Chondrocyte (in vitro differentiated cells): ENCODE data around the gene IQSEC3. TPM values are rescaled to one million over a fixed set of nuclear protein-coding genes. Genes with fewer than 3 reads are reported as not detected.

Experiments used
- DNase-seq: peaks from one replicate; pipeline ENCODE4 v3.0.0; 2021; ENCODE audit warnings: mixed read lengths, low spot score
- H3K27ac Mint-ChIP-seq: one replicate; pipeline ENCODE4 v1.8.0; 2021; ENCODE audit warnings: mild to moderate bottlenecking, moderate library complexity, mixed read lengths; ENCODE audit not compliant: unreplicated experiment
- H3K27me3 Mint-ChIP-seq: 2 replicates; pipeline ENCODE4 v1.8.0; 2021; ENCODE audit warnings: low read depth, mixed read lengths
- H3K36me3 Mint-ChIP-seq: 2 replicates; pipeline ENCODE4 v1.8.0; 2021; ENCODE audit warnings: low read depth, mixed read lengths
- H3K4me1 Mint-ChIP-seq: 2 replicates; pipeline ENCODE4 v1.8.0; 2021; ENCODE audit warnings: low read depth, mild to moderate bottlenecking, mixed read lengths
- H3K4me3 Mint-ChIP-seq: one replicate; pipeline ENCODE4 v1.8.0; 2021; ENCODE audit warnings: mild to moderate bottlenecking, moderate library complexity, mixed read lengths; ENCODE audit not compliant: unreplicated experiment
- H3K9me3 Mint-ChIP-seq: 2 replicates; pipeline ENCODE4 v1.8.0; 2021; ENCODE audit warnings: low read depth, mixed read lengths
- CTCF ChIP-seq: fragments of 200-600 bp; sonication (generic); IDR thresholded peaks from 2 replicates; pipeline ENCODE4 v1.5.0; 2021; ENCODE audit warnings: antibody characterized with exemption, mild to moderate bottlenecking, moderate library complexity
- total RNA-seq: library from RNA; stranded (reverse); gene quantifications from 3 replicates; pipeline ENCODE4 v1.2.1, GENCODE V29; 2021

IQSEC3 gene
- total RNA-seq, 1 donor from 2014 or later = not detected

GRCh38 chr12:221736-222135 is 155.2 kb downstream of the IQSEC3 start:
- no peak for TF ChIP-seq CTCF
- no peaks in the 10 kb centered on the region for H3K36me3 Mint-ChIP-seq
- peaks cover 23% of the 10 kb centered on the region for H3K27me3 Mint-ChIP-seq
- no peaks in the 10 kb centered on the region for H3K9me3 Mint-ChIP-seq
- DNase-seq = no peak
- H3K27ac Mint-ChIP-seq = no peak overlapping the region
- H3K4me1 Mint-ChIP-seq = no peaks in the 10 kb centered on the region
- H3K4me3 Mint-ChIP-seq = no peak overlapping the region

- Mint-ChIP-seq H3K27me3 (peaks cover 31% of the 10 kb centered on the region), H3K9me3 (no peaks in the 10 kb centered on the region), H3K36me3 (no peaks in the 10 kb centered on the region), H3K4me1 (peaks cover 4% of the 10 kb centered on the region), H3K27ac (no peak overlapping the region), H3K4me3 (no peak overlapping the region)
- no peak for TF ChIP-seq CTCF
- DNase-seq = no peak
Observed at GRCh38 chr12:223841-224240, 157.3 kb downstream of the IQSEC3 start.

GRCh38 chr12:224330-224729 is 157.8 kb downstream of the IQSEC3 start:
- Mint-ChIP-seq H3K9me3 (no peaks in the 10 kb centered on the region), H3K27me3 (peaks cover 30% of the 10 kb centered on the region)

GRCh38 chr12:225012-225411 is 158.4 kb downstream of the IQSEC3 start:
- Mint-ChIP-seq H3K27me3 (peaks cover 35% of the 10 kb centered on the region), H3K27ac (no peak overlapping the region), H3K9me3 (no peaks in the 10 kb centered on the region), H3K4me1 (peaks cover 4% of the 10 kb centered on the region), H3K36me3 (no peaks in the 10 kb centered on the region), H3K4me3 (no peak overlapping the region)
- no peak for TF ChIP-seq CTCF
- DNase-seq = no peak

More at GRCh38 chr12:224330-224729, 157.8 kb downstream of the IQSEC3 start:
- Mint-ChIP-seq H3K36me3 (no peaks in the 10 kb centered on the region), H3K4me1 (peaks cover 4% of the 10 kb centered on the region), H3K27ac (no peak overlapping the region), H3K4me3 (no peak overlapping the region)
- no peak for TF ChIP-seq CTCF
- DNase-seq = no peak

- peaks cover 4% of the 10 kb centered on the region for H3K4me1 Mint-ChIP-seq
- H3K9me3 Mint-ChIP-seq = no peaks in the 10 kb centered on the region
- H3K36me3 Mint-ChIP-seq = no peaks in the 10 kb centered on the region
- H3K27ac Mint-ChIP-seq = no peak overlapping the region
- no peak for DNase-seq
- H3K4me3 Mint-ChIP-seq = no peak overlapping the region
- peaks cover 45% of the 10 kb centered on the region for H3K27me3 Mint-ChIP-seq
- TF ChIP-seq CTCF = no peak
Observed at GRCh38 chr12:226401-226800, 159.8 kb downstream of the IQSEC3 start.
